Sigmoid colon (tissue), 4 donors: ENCODE data around the gene MBLAC1.

ENCODE experiments used
- CTCF ChIP-seq, 4 experiments: fragments of 450-650 bp in 3 of 4; fragments of 200-600 bp in 1 of 4; IDR thresholded peaks; one replicate each; pipeline ENCODE4 v1.5.1; 2016 to 2019; ENCODE audit warnings: antibody characterized with exemption in 4 of 4, mild to moderate bottlenecking in 3 of 4, moderate library complexity in 2 of 4
- EP300 ChIP-seq, 4 donors: sonication (generic); formaldehyde crosslinking; IDR thresholded peaks; one replicate each; pipeline ENCODE4 v1.6.1; 2017; ENCODE audit warnings: antibody characterized with exemption in 4 of 4
- POLR2A ChIP-seq, 2 donors: fragments of 450-650 bp; IDR thresholded peaks; one replicate each; pipeline ENCODE4 v1.6.1; 2016; ENCODE audit warnings: antibody characterized with exemption in 2 of 2, mild to moderate bottlenecking in 2 of 2, moderate library complexity in 2 of 2
- POLR2AphosphoS5 ChIP-seq, 4 donors: sonication (generic); formaldehyde crosslinking; IDR thresholded peaks; one replicate each; pipeline ENCODE4 v1.6.1; 2017; ENCODE audit warnings: antibody characterized with exemption in 4 of 4

- TF ChIP-seq CTCF (IDR thresholded peaks at IDR 0.05) (no peak), POLR2AphosphoS5 (IDR thresholded peaks at IDR 0.05) (no peak), POLR2A (IDR thresholded peaks at IDR 0.05) (no peak), EP300 (IDR thresholded peaks at IDR 0.05) (no peak)
These were observed 42.5 kb downstream of the MBLAC1 start for GRCh38 chr7:100169147-100169850.
